LNCaP clone FGC (cell line): ENCODE data around the gene EIF3M.

Experiments
- DNase-seq: peaks from one replicate; pipeline ENCODE4 v3.0.0-alpha.2; 2011; ENCODE audit warnings: low read depth
- H3K4me3 ChIP-seq: 2 replicates; pipeline ENCODE4 v1.5.1; 2011; ENCODE audit warnings: mild to moderate bottlenecking, low read depth, low read length, control low read depth
- TF ChIP-seq, protein P1 (sequence below): IDR thresholded peaks from 2 replicates; pipeline ENCODE4 v1.5.1; 2012; ENCODE audit warnings: mild to moderate bottlenecking; ENCODE audit not compliant: control insufficient read depth, insufficient read depth; ENCODE audit errors: extremely low read depth

Gene EIF3M

DNA sequence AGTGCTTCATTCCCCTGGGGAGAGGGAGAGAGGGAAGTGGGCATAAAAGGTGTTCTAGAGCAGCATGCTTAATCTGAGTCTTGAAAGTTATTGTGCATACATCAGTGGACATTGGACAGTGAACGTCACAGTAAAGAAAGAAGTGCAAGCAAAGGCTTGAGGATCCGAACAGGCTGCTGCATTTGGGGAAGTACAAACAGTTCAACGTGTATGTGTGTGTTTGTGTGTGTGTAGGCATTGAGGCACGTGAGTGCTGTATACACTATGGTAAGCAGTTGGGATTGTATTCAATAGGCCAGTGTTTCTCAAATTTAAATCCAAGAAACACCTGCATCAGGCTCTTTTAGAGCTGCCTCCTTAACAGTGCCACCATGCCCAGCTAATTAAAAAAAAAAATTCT lies 10.4 kb upstream of the EIF3M start:
- no peak for DNase-seq
- TF ChIP-seq, protein P1, sequence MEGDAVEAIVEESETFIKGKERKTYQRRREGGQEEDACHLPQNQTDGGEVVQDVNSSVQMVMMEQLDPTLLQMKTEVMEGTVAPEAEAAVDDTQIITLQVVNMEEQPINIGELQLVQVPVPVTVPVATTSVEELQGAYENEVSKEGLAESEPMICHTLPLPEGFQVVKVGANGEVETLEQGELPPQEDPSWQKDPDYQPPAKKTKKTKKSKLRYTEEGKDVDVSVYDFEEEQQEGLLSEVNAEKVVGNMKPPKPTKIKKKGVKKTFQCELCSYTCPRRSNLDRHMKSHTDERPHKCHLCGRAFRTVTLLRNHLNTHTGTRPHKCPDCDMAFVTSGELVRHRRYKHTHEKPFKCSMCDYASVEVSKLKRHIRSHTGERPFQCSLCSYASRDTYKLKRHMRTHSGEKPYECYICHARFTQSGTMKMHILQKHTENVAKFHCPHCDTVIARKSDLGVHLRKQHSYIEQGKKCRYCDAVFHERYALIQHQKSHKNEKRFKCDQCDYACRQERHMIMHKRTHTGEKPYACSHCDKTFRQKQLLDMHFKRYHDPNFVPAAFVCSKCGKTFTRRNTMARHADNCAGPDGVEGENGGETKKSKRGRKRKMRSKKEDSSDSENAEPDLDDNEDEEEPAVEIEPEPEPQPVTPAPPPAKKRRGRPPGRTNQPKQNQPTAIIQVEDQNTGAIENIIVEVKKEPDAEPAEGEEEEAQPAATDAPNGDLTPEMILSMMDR = no peak
- no peak overlapping the region for H3K4me3 ChIP-seq

DNA sequence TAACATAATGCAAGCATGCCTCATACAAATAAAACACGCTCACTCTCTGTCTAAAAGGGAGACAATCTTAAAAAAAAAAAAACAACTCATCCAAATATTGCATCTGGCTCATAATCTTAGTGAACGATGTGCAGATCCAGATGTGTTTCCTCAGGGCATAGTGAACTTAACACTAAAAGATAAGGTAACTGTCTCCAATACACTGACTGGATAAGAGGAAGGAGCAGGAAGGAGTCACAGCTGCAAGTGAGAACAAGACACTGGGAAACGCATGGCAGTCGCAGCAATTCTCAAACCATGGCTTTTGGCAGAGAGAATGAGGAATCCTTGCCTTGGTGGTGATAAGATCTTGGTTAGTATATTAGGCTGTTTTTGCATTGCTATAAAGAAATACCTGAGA lies 9.2 kb upstream of the EIF3M start:
- TF ChIP-seq, protein P1 = no peak
- DNase-seq = no peak
- no peak overlapping the region for H3K4me3 ChIP-seq

DNA sequence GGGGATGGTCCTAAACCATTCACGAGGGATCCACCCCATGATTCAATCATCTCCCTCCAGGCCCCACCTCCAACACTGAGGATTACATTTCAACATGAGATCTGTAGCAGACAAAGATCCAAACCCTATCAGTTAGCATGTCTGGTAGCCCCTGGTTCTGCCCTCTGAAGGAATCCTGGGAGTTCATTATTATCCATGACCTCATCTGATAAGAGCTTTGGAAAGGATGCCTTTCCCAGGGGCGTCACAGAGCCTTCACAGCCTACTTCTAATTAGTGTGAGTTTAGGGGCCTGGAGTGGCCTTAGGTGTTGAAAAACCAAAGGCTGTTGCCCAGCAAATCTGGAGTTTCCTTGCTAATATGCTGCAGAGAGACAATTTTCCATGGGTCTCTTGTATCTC lies 8.6 kb upstream of the EIF3M start:
- H3K4me3 ChIP-seq = no peak overlapping the region
- TF ChIP-seq, protein P1 = no peak
- no peak for DNase-seq

DNA sequence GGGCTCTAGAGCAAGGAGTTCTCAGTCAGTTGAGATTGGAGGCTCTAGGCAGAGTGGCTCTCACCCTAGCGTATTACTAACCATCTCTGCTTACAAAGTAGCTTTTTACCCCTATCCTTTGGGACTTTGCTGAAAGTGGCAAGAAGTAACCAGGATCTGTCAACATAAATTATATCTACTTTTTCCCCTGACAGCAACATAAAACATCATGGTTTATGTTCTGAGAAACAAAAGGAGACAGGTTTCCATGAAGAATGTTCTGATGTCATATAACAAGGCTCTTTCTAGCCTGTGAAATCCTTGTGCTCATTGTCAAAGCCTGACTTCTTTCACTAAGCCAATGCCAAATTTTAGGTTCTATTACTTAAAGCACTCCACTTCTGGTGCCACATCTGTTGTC lies 7.2 kb upstream of the EIF3M start:
- DNase-seq = no peak
- no peak overlapping the region for H3K4me3 ChIP-seq
- TF ChIP-seq, protein P1 = no peak

DNA sequence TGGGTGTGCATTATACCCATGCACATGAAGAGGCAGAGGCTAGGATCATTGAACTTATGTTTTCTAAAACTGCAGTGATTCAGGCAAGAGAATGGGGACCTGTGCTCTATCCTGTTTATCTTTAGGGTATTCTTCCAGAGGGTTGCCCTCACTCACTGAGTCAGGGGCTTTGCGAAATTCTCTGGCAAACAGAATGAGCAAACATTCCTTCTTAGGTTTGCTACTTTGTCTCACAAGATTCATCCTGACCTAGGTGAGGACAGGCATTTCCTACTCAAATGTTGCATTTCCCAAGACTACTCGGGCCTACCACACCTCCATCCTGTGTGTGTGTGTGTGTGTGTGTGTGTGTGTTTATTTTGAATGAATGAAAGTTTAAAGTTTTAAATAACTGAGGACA lies 2.7 kb upstream of the EIF3M start:
- H3K4me3 ChIP-seq = no peak overlapping the region
- DNase-seq = no peak
- TF ChIP-seq, protein P1 = no peak

DNA sequence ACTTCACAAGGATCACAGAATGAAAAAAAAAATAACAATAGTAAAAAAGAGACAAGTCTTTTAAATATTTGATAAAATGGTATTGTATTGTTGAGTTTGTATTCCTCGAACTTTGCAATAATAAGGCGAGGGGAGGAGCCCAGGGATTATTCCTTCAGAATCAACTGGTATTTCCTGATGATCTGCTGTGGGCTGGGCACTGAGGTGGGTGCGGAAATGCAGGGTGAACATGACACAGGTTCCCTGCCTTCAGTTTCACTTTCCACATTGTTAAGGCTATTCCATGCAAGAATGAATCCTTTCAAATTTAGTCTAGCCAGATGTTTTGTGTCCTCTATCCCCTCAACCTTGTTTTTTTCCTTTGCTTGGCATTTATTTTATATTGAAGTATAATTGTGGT lies 2.1 kb upstream of the EIF3M start:
- DNase-seq = no peak
- TF ChIP-seq, protein P1 = no peak
- no peak overlapping the region for H3K4me3 ChIP-seq

DNA sequence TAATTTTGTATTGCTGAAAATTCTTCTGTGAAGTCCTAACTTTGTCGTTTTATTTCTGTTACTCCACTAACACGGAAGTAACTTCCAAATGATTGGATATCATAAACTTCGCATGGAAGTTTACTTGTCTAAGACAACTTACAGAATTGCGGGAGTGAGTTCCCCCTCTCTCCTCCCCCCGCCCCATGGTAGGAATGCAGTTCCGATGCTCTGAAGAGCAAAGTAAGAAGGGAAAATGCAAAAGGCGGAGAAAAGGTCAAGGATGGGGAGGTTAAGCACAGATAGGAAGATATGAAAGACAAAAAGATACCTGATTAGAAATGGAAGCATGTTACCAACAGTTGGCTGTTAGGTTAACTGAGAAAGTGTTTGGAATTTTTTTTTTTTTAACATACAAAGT lies 1.3 kb downstream of the EIF3M start:
- TF ChIP-seq, protein P1 = no peak
- peak overlapping the region; percentile 92 for H3K4me3 ChIP-seq
- DNase-seq = no peak
